Lung (tissue), 12 donors: ENCODE data around the gene PFAS. TPM values are rescaled to one million over a fixed set of nuclear protein-coding genes. Genes with fewer than 3 reads are reported as not detected.
A peak's percentile ranks its signal among the peaks of the same experiment; 100 is the strongest.

Experiments used
- ATAC-seq: fragments of 200-7000 bp; cut with Tn5 transposase; one replicate; pipeline ENCODE4 v1.9.1; 2020; ENCODE audit warnings: moderate number of reproducible peaks; ENCODE audit not compliant: insufficient read depth, low FRiP score
- DNase-seq, 3 donors: peaks; one replicate each; pipeline ENCODE4 v3.0.0-alpha.2; 2013 to 2017
- H3K27ac ChIP-seq, 2 donors: one replicate each; pipeline ENCODE4 v1.5.1; 2013; ENCODE audit warnings: mild to moderate bottlenecking in 2 of 2, moderate library complexity in 2 of 2, control low read depth in 1 of 2, inconsistent platforms in 1 of 2, low read depth in 1 of 2, low read length in 1 of 2
- H3K27me3 ChIP-seq, 3 donors: one replicate each; pipeline ENCODE4 v1.5.1; 2013; ENCODE audit warnings: low read length in 2 of 3; ENCODE audit not compliant: control insufficient read depth in 3 of 3, insufficient read depth in 3 of 3
- H3K36me3 ChIP-seq, 4 donors: one replicate each; pipeline ENCODE4 v1.5.1; 2013; ENCODE audit warnings: low read length in 4 of 4, mild to moderate bottlenecking in 1 of 4, moderate library complexity in 1 of 4; ENCODE audit not compliant: control insufficient read depth in 4 of 4, insufficient read depth in 4 of 4
- H3K4me1 ChIP-seq, 5 donors: one replicate each; pipeline ENCODE4 v1.5.1; 2013; ENCODE audit warnings: low read length in 5 of 5, mild to moderate bottlenecking in 2 of 5, moderate library complexity in 1 of 5; ENCODE audit not compliant: control insufficient read depth in 5 of 5, insufficient read depth in 5 of 5
- H3K4me3 ChIP-seq: one replicate; pipeline ENCODE4 v1.5.1; 2013; ENCODE audit warnings: mild to moderate bottlenecking, control low read depth, moderate library complexity
- H3K9ac ChIP-seq, 2 donors: one replicate each; pipeline ENCODE4 v1.5.1; 2013; ENCODE audit warnings: low read length in 2 of 2, control low read depth in 1 of 2; ENCODE audit not compliant: insufficient read depth in 1 of 2
- H3K9me3 ChIP-seq, 4 donors: one replicate each; pipeline ENCODE4 v1.5.1; 2013; ENCODE audit warnings: low read length in 3 of 4, mild to moderate bottlenecking in 1 of 4, moderate library complexity in 1 of 4; ENCODE audit not compliant: control insufficient read depth in 4 of 4, insufficient read depth in 3 of 4
- CTCF ChIP-seq: IDR thresholded peaks from 2 replicates; pipeline ENCODE4 v1.5.1; 2012; ENCODE audit warnings: mild to moderate bottlenecking; ENCODE audit errors: control extremely low read depth, extremely low read depth
- WGBS, 2 donors: extraction: QIAGEN DNeasy Blood & Tissue Kit; methylation state at CpG; one replicate each; pipeline ENCODE4 v1.1.7; 2013; 5-methylcytosine and 5-hydroxymethylcytosine counted together
- polyA plus RNA-seq, 2 donors: library from polyadenylated mRNA; stranded (reverse); fragments of 200-250 nt; gene quantifications; one replicate each; pipeline ENCODE4 v1.2.1, GENCODE V29; 2013
- total RNA-seq, 2 donors: library from RNA; depleted of rRNA in 1 of 2; stranded (reverse); fragments of >200 nt in 1 of 2; gene quantifications; one replicate each; pipeline ENCODE4 v1.2.1, GENCODE V29; 2014 to 2021
- donor health status: control.
- donor health status: control.
- donor health status: Bipolar disorder and iron deficiency.
- donor health status: healthy.
- donor health status: DM: yes; HTN: yes; CAD: no.

The PFAS gene
- total and polyA plus RNA-seq, 4 donors: 14.0 to 47.6 (median 17.7) TPM

- ATAC-seq (no peak), DNase-seq (no peak)
- H3K4me3 ChIP-seq: peak overlapping the region; percentile 59
- TF ChIP-seq CTCF: no peak
- peak overlapping the region; percentile 74 to 86 for H3K27ac ChIP-seq
- no peaks in the 10 kb centered on the region for H3K9me3 ChIP-seq
- H3K36me3 ChIP-seq: peaks cover 0 to 2% (median 0%) of the 10 kb centered on the region in 4 donors
- peaks cover 0 to 29% (median 29%) of the 10 kb centered on the region in 3 donors for H3K27me3 ChIP-seq
- WGBS, 2 donors: 46 to 68% methylated on average over 10 of the region's 10 CpGs
- H3K4me1 ChIP-seq: peaks cover 0 to 8% (median 3%) of the 10 kb centered on the region in 5 donors
- no peak overlapping the region for H3K9ac ChIP-seq
Observed at GRCh38 chr17:8310601-8311123, 61.6 kb downstream of the PFAS start.

- DNase-seq (no peak), ATAC-seq (peak; percentile 15)
- no peak for TF ChIP-seq CTCF
- peaks cover 0 to 8% (median 4%) of the 10 kb centered on the region in 5 donors for H3K4me1 ChIP-seq
- H3K9me3 ChIP-seq: no peaks in the 10 kb centered on the region
- H3K4me3 ChIP-seq: peak overlapping the region; percentile 59
- H3K9ac ChIP-seq: no peak overlapping the region
- peaks cover 0 to 2% (median 0%) of the 10 kb centered on the region in 4 donors for H3K36me3 ChIP-seq
- 68 to 88% methylated on average over 22 to 25 of the region's 25 CpGs for WGBS, 2 donors
- H3K27me3 ChIP-seq: peaks cover 0 to 35% (median 35%) of the 10 kb centered on the region in 3 donors
- H3K27ac ChIP-seq: peak overlapping the region; percentile 65 to 74
Observed at GRCh38 chr17:8311131-8311790, 62.2 kb downstream of the PFAS start.

- ATAC-seq (no peak), DNase-seq (no peak)
- 61 to 70% methylated on average over 13 of the region's 13 CpGs for WGBS, 2 donors
- peaks cover 0 to 8% (median 4%) of the 10 kb centered on the region in 5 donors for H3K4me1 ChIP-seq
- TF ChIP-seq CTCF: no peak
- no peaks in the 10 kb centered on the region for H3K9me3 ChIP-seq
- H3K36me3 ChIP-seq: peaks cover 0 to 2% (median 0%) of the 10 kb centered on the region in 4 donors
- H3K9ac ChIP-seq: no peak overlapping the region
- no peak overlapping the region for H3K27ac ChIP-seq
- H3K27me3 ChIP-seq: peaks cover 0 to 43% (median 42%) of the 10 kb centered on the region in 3 donors
- H3K4me3 ChIP-seq: no peak overlapping the region
Observed at GRCh38 chr17:8312251-8312650, 63.2 kb downstream of the PFAS start.
